Stimulated activated CD4-positive, alpha-beta T cell treated with anti-CD3 and anti-CD28 coated beads, Interleukin-12 subunit alpha, Interleukin-12 subunit beta, amount 100 ng/mL, for 48 hours (primary cell): ENCODE results near the gene ACSS1.

Experiments used
- DNase-seq, 3 donors: peaks; one replicate each; pipeline ENCODE4 v3.0.0-alpha.2; 2020; ENCODE audit warnings: low read depth in 2 of 3, low spot score in 1 of 3

The ACSS1 gene

DNA sequence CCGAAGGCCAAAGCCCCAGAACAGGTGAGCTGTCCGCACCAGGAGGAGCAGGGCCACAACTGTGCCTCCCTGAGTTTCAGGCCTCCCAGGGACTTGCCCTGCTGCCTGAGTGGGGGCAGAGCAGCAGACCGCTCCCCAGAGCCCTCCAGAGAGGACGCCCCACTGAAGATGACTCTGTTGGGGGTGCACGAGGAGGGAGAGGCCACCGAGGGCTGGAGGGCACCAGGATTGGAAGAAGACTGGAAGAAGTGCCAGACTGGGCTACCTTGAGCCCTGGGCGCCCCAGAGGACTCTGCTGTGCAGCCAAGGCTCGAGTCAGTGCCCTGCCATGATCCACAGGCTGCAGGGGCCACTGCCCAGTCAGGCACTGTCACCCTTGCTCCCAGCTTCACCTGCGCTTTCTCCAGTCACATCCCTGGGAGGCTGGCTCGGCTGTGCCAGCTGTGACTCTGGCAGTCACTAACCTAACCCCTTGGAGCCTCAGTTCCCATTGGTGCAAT, 97.6 kb downstream of the ACSS1 start:
- no peak for DNase-seq

DNA sequence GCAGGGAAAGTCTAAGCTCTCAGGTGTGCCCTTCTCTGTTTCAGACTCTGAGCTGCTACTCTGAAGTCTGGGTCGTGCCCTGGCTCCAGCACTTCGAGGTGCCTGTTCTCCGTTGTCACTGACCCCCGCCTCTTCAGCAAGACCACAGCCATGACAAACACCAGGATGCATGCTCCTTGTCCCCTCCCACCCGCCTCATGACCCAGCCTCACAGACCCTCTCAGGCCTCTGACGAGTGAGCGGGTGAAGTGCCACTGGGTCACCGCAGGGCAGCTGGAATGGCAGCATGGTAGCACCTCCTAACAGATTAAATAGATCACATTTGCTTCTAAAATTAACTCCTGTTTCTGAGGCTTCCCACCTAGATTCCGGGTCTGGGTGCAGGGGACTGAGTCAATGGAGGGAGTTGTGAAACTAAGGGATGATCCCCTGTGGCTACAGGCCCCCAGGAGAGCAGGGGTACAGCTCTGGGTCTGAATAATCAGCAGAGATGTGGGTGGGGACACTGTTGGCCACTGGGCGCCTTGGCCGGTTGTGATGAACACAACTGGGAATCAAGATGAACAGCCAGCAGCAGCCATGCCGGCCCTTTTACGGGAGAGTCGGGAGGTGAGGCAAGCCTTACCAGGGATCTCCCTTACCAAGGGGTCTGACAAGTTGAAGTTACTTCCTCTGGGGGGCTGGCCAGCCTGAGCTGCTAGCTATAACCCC, 98.2 kb downstream of the ACSS1 start:
- no peak for DNase-seq

DNA sequence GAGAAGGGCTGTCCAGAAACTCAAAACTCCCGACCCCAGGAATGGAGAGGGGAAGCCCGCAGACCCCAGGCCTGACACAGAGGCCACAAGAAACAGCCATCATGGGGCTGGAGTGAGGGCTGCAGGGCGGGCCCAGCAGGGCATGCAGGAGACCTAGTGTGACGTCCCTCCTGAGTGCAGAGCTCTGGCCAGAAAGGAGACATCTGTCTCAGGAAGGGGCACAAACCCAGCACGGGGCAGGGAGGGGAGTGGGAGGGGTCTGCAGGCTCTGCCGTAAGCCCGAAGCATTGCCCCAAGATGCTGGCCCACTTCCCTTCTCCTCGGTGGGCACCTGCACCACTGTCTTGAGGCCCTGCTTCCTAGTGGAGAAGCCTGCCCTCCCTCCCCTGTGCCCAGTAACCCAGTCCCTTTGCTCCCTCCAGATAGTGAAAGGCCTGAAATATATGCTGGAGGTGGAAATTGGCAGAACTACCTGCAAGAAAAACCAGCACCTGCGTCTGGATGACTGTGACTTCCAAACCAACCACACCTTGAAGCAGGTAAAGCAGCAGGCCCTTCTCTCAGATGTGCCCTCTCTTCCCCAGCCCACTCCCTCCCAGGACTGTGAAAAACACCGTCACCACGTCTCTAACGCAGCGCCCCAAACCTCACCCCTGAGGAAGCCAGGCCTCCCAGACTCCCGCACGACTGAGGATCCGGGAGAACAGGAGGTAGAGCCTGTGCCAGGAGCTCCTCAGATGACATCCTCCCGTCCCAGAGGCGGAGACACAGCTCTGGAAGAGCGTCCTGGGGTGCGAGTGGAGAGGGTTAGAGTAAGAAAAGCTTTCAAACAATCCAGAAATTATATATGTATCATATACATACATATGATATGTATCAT, 99.2 kb downstream of the ACSS1 start:
- no peak for DNase-seq

DNA sequence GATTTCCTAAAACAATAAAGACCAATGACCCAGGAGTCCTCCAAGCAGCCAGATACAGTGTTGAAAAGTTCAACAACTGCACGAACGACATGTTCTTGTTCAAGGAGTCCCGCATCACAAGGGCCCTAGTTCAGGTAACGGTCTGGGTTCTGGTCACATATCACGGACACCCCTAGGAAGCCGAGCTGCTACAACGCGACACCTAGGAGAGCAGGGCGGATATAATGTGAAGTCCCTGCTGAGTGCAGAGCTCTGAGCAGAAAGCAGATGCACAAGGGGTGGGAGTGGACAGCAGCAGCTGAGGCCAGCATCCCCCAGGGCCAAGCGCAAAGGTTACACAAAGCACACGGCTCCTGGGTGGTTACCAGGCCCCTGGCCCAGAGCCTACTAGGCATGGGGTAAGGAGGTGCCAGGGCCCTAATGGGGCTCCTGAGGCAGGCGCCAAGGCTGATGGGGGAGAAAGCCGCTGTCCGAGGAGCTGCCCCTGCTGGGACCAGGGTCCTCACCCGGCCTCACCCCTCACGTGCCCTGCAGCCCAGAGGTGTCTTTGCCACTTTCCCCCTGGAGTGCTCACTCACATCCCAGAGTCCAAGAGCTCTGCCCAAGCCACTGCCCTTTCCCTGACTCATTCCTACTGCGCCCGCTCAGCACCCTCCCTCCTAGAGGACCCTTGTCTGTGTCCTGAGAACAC, 100.5 kb downstream of the ACSS1 start:
- DNase-seq = no peak
